Mesodermal cell (in vitro differentiated cells): ENCODE measurements around the gene KCNAB1.

Experiments used
- H3K27ac ChIP-seq: 2 replicates; pipeline ENCODE4 v1.7.0; 2013; ENCODE audit warnings: mild to moderate bottlenecking, low read depth, low read length, moderate library complexity; ENCODE audit not compliant: severe bottlenecking
- H3K36me3 ChIP-seq: 2 replicates; pipeline ENCODE4 v1.7.1; 2013; ENCODE audit warnings: mild to moderate bottlenecking, low read length, moderate library complexity; ENCODE audit not compliant: control insufficient read depth, insufficient read depth
- H3K4me1 ChIP-seq: one replicate; pipeline ENCODE4 v1.7.1; 2013; ENCODE audit warnings: mild to moderate bottlenecking, low read length; ENCODE audit not compliant: insufficient read depth, control insufficient read depth, poor library complexity, severe bottlenecking
- H3K4me3 ChIP-seq: 2 replicates; pipeline ENCODE4 v1.7.0; 2013; ENCODE audit warnings: low read length, control low read depth, mild to moderate bottlenecking; ENCODE audit not compliant: insufficient read depth, poor library complexity, severe bottlenecking; ENCODE audit errors: extremely low read depth
- H3K9me3 ChIP-seq: 2 replicates; pipeline ENCODE4 v1.7.1; 2013; ENCODE audit warnings: mild to moderate bottlenecking, low read length, moderate library complexity; ENCODE audit not compliant: control insufficient read depth
- WGBS, 2 experiments: methylation state at CpG; one replicate each; pipeline ENCODE4 v1.1.5; 2013; ENCODE audit warnings: missing lambda C conversion rate in 2 of 2; ENCODE audit not compliant: insufficient coverage in 2 of 2; 5-methylcytosine and 5-hydroxymethylcytosine counted together

KCNAB1 gene

DNA sequence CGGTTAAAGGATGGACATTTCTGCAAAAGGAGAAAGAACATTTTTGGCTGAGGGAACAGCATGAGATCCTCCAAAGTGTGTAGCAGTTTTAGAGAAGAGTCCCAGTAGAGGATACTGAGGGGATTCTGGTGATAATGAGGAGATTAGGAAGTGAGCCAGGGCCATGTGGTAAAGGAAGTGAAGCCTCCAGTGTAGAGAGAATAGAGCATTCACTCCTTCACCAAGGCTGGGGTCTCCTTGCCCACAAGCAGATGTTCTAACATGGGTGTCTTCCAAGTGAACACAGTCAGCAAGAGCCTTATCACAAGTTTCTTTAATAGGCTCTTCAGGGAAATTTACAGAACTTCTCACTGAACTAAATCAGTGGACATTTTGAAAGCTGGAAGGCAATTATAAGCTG, 260.9 kb downstream of the KCNAB1 start:
- WGBS, 2 experiments: 86 to 94% methylated on average over 1 of the region's 1 CpG
- no peak overlapping the region for H3K4me3 ChIP-seq
- no peaks in the 10 kb centered on the region for H3K4me1 ChIP-seq
- H3K9me3 ChIP-seq: no peaks in the 10 kb centered on the region
- H3K36me3 ChIP-seq: no peaks in the 10 kb centered on the region
- no peak overlapping the region for H3K27ac ChIP-seq

DNA sequence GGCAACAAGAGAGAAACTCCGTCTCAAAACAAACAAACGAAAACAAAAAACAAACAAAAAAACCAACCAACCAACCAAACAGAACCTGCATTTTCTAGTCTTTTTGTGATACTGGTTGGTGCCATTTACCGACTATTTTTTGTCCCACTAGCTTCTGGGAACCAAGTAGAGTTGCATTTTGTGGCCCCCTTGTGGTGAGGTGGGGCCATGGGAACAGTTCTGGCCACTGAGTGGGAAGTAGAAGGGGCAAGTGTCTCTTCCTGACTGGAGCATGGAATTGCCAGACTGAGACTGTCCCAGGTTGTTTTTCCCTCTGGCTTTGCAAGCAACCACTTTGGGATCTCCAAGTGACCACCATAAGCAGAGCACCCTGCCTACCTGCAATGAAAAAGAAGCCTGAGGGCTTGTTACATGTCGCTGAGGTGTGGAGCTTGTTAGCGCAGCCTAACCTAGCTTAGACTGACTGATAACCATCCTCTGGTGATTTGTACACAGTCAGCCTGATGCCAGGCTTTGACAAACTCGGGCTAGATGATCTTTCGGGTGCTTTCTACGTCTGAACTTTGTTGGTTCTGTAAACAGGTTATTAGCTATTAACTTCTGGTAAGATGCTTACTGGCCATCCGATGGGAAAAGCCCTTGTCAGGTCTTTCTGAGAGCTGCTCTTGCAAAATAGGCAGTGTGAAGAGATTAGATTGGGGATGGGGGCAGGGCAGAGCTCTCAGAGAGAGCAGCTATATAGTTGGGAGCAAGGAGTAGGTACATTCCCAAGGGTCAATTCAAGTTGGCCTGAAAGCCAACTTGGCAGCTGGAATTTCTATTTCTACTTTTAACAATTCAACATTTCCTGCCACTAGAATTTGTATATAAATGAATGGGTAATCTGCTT, 262.3 kb downstream of the KCNAB1 start:
- Histone ChIP-seq H3K9me3 (no peaks in the 10 kb centered on the region), H3K4me1 (no peaks in the 10 kb centered on the region), H3K36me3 (no peaks in the 10 kb centered on the region), H3K4me3 (no peak overlapping the region), H3K27ac (no peak overlapping the region)
- WGBS, 2 experiments: 85 to 90% methylated on average over 4 to 6 of the region's 9 CpGs

DNA sequence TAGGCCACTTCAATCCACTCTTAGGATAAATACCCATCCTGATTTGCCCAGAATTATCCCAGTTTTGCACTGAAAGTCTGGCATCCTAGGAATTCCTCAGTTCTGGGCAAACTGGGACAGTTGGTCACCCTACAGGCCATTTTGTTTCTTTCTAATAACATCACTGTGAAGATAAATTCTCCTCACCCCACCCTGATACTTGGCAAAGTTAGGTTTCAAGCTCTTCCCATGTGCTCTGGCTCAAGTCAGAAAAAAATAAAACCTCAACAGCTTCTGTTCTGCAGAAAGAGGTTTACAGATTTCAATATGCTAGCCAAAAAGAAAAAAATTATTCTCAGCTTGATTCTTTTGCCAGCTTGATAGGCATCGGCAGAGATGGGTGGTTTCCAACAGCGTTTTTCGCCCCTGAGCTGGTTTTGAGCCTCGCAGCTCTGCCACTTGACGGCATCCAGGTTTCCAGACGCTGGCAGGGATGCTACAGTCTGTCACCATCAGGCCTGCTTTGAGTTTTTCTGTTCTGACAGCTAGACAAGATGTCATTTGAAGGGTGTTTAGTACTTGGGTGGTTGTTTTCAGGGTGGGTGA, 263.2 kb downstream of the KCNAB1 start:
- Histone ChIP-seq H3K27ac (no peak overlapping the region), H3K9me3 (no peaks in the 10 kb centered on the region), H3K4me1 (no peaks in the 10 kb centered on the region), H3K36me3 (no peaks in the 10 kb centered on the region), H3K4me3 (no peak overlapping the region)
- 94 to 96% methylated on average over 3 to 6 of the region's 6 CpGs for WGBS, 2 experiments

DNA sequence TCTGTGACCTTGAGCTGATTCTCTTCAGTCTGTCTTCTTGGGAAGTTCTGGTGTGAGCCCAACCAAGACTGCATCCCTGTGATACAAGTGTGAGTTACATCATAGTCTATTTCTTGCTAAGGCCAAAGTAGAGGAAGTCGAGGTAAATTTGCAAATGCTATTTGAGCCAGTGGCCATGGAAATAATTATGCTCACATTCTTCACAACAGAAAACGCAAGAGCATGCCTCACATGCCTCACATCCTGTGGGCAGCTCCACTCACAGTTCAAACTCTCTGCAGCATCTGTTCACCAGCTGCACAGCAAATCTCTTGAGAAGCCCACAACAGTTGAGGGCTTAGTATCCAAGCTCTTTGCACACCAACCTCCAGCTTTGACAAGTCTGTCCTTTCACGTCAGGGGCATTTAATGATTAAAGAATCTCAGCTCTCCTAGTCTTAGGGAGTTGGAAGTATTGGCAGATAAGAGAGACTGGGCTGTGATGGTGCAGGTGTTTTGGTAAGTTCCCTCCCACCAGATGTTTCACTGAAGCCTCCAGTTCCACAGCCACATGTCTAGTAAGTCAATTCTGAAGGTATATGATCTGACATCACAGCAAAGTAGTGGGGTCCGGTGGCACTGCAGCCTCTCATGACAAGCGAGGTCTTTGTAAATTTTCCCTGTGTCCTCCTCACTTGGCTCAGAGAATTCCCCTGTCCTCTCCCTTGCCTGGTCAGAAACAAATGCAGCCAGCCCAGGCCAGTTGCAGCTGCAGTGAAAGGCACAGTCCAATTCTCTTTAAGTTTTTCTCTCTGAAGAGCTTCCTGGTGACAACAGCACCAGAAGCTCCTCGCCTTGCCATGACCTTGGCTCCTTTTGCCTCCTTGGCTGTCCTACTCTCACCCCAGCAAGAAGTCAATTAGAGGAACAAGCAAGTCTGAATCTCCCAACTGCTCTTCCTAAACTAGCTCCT, 268.4 kb downstream of the KCNAB1 start:
- Histone ChIP-seq H3K27ac (no peak overlapping the region), H3K4me1 (no peaks in the 10 kb centered on the region), H3K4me3 (no peak overlapping the region), H3K36me3 (no peaks in the 10 kb centered on the region), H3K9me3 (no peaks in the 10 kb centered on the region)
- WGBS, 2 experiments: 90 to 93% methylated on average over 4 to 5 of the region's 6 CpGs

DNA sequence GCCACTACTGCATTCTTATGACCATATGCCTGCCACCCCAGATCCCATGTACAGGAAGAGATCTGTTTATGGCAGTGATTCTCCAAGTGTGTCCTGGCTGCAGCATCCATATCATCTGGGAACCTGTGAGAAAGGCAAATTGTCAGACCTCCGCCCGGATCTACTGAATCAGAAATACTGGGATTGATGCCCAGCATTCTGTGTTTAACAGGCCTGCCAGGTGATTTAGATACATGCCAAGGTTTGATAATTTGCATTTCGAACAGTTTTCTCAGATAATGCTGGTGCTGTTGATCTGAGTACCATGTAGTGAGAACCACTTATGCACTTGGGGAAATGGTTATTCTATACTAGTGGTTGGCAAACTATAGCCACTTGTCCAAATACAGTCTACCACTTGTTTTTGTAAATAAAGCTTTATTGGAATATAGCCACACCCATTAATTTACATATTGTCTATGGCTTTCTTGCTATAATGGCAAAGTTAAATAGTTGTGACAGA, 269.1 kb downstream of the KCNAB1 start:
- Histone ChIP-seq H3K27ac (no peak overlapping the region), H3K9me3 (no peaks in the 10 kb centered on the region), H3K36me3 (no peaks in the 10 kb centered on the region), H3K4me3 (no peak overlapping the region), H3K4me1 (no peaks in the 10 kb centered on the region)
- WGBS, 2 experiments: 75 to 91% methylated on average over 3 of the region's 3 CpGs

DNA sequence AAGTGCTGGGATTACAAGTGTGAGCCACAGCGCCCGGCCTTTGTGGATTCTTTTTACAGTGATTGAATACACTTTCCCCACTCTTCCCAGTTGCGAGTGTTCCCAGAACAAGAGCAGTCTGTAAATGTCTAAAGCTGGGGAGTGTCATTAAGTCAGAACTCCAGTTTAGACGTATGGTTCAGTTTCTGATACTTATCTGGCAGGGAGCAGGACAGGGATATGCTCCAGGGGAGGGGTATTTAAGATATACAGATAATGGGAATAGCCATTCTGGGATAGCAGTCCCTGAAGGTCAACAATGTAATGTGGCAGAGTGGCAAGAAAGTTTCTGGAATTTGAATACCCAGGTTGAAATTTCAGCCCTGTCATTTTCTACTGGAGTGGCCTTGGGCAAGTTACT, 270.5 kb downstream of the KCNAB1 start:
- Histone ChIP-seq H3K36me3 (no peaks in the 10 kb centered on the region), H3K4me3 (no peak overlapping the region), H3K9me3 (no peaks in the 10 kb centered on the region), H3K27ac (no peak overlapping the region), H3K4me1 (no peaks in the 10 kb centered on the region)
- WGBS, 2 experiments: 75 to 96% methylated on average over 1 to 3 of the region's 4 CpGs

DNA sequence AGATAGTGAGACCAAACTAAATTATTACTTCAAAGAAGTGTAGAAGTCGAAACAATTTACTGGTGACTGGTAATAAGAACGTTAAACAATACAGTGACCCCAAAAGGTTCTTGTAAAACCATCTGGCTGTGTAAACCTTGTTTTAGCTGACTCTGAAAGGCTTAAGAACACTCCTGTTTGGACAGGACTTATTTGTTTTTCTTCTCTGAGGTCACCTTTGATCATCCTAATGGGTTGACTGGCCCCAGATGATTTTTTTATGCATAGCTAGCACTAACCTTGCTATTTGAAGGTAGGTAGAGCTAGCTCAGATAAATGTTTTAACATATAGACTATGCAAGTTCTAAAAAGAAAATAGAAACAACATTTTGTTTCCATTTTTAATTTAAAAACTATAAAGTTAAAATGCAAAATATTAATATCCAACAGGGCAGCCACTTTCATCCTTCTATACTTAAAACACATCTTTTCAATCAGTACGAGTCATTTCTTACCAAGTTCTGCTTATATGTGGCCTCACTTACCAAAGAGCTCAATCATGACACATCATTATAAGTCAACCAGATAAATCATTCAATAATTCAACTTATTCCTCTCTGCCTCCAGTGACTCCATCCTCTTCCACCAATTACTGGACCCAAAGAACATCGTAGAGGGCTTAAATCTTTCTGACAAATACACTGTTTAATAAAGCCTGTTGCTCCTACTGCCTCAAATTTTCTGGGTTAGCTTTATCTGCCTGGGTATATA, 275.8 kb downstream of the KCNAB1 start:
- no peak overlapping the region for H3K27ac ChIP-seq
- H3K36me3 ChIP-seq: no peaks in the 10 kb centered on the region
- WGBS, 2 experiments: 87 to 89% methylated on average over 1 to 3 of the region's 4 CpGs
- H3K4me3 ChIP-seq: no peak overlapping the region
- no peaks in the 10 kb centered on the region for H3K4me1 ChIP-seq
- no peaks in the 10 kb centered on the region for H3K9me3 ChIP-seq

DNA sequence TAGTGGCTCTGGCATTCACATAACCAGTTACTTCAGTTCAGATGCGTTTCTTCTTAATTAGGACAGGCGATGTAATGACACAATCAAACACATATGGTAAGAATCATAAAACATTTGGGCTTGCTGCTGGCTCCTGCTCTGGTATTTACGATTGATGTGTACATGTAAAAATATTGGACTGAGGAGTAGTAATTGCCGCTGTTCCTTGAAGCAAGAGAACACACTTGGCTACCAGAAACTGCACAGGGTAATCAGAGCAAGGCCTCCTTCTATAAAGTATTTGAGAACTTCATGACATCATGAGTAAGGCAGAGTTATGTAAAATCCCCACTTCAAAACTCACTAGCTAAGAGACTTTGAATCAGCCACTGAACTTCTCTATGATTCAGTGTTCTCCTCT, 276.5 kb downstream of the KCNAB1 start:
- no peaks in the 10 kb centered on the region for H3K9me3 ChIP-seq
- no peaks in the 10 kb centered on the region for H3K36me3 ChIP-seq
- H3K27ac ChIP-seq: no peak overlapping the region
- WGBS, 2 experiments: 85% methylated on average over 2 of the region's 4 CpGs; no CpG with 5 or more reads in 1 of the 2 experiments
- H3K4me3 ChIP-seq: no peak overlapping the region
- H3K4me1 ChIP-seq: no peaks in the 10 kb centered on the region

DNA sequence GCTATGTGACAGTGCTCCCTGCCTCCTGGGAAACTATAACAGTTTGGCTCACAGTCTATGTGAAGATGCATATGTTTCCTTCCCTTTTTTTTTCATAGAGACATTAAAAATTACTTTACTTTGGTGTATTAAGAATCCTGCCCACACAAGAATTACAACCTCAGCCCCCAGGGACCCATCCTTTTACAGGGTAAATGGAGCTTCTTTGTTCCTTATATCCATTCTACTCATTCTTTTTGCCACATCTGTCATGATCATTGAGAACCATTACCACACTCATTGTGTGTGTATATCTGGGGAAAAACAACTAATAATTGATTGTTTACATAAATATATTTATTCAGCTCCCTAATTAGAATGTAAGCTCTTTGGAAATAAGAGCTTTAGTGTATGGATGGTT, 277.2 kb downstream of the KCNAB1 start:
- Histone ChIP-seq H3K27ac (no peak overlapping the region), H3K4me1 (no peaks in the 10 kb centered on the region), H3K4me3 (no peak overlapping the region), H3K36me3 (no peaks in the 10 kb centered on the region), H3K9me3 (no peaks in the 10 kb centered on the region)

DNA sequence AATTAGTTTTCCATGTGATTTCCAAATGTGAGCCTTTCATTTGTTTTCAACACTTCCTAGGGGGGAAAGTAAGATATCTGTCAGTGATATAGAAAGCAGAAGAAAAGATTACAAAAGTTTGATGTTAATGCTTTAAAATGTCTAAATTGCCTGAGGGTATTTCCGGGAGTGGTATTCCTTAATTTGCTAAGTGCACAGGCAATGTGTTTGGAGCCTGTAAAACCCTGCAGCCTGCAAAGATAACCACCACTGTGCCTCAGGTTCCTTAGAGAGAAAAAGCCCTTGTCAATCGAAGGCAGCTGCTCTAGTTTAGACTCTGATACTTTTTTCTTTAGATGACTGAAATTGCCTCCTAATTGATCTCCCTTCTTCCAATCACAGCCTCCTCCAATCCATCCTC, 279.7 kb downstream of the KCNAB1 start:
- no peaks in the 10 kb centered on the region for H3K36me3 ChIP-seq
- H3K4me3 ChIP-seq: no peak overlapping the region
- H3K4me1 ChIP-seq: no peaks in the 10 kb centered on the region
- H3K9me3 ChIP-seq: no peaks in the 10 kb centered on the region
- WGBS, 2 experiments: 93% methylated on average over 2 of the region's 2 CpGs; no CpG with 5 or more reads in 1 of the 2 experiments
- no peak overlapping the region for H3K27ac ChIP-seq
